HEK293T (cell line): ENCODE results near the gene PRKCA.

ENCODE experiments used
- CTCF ChIA-PET: fragments of 350-600 bp; formaldehyde crosslinking; extraction: SDS; loops from one replicate; lab custom pipeline; 2021; ENCODE audit warnings: antibody characterized with exemption, inconsistent platforms; lab: Yijun Ruan, JAX
- POLR2A ChIA-PET: fragments of 350-600 bp; formaldehyde crosslinking; extraction: SDS; loops from one replicate; lab custom pipeline; 2020; ENCODE audit warnings: antibody characterized with exemption, inconsistent platforms; lab: Yijun Ruan, JAX
- DNase-seq: peaks from one replicate; pipeline ENCODE4 v3.0.0; 2012; ENCODE audit warnings: mixed read lengths; ENCODE audit errors: extremely low spot score
- ARNT ChIP-seq: fragments of 450-650 bp; IDR thresholded peaks from 2 replicates; pipeline ENCODE4 v1.6.1; 2017; ENCODE audit warnings: mild to moderate bottlenecking
- BHLHE40 ChIP-seq: fragments of 450-650 bp; IDR thresholded peaks from 2 replicates; pipeline ENCODE4 v1.6.1; 2016; ENCODE audit warnings: mild to moderate bottlenecking, moderate library complexity, borderline replicate concordance
- CTBP1 ChIP-seq: fragments of 450-650 bp; IDR thresholded peaks from 2 replicates; pipeline ENCODE4 v1.6.1; 2016; ENCODE audit warnings: borderline replicate concordance
- ELF4 ChIP-seq: fragments of 450-650 bp; IDR thresholded peaks from 2 replicates; pipeline ENCODE4 v1.6.1; 2017; ENCODE audit warnings: antibody characterized with exemption
- FOXA1 ChIP-seq: fragments of 450-650 bp; IDR thresholded peaks from 2 replicates; pipeline ENCODE4 v1.6.1; 2016; ENCODE audit warnings: mild to moderate bottlenecking
- FOXK2 ChIP-seq: fragments of 450-650 bp; IDR thresholded peaks from 2 replicates; pipeline ENCODE4 v1.6.1; 2016; ENCODE audit warnings: mild to moderate bottlenecking
- FOXM1 ChIP-seq: fragments of 450-650 bp; IDR thresholded peaks from 2 replicates; pipeline ENCODE4 v1.6.1; 2017; ENCODE audit warnings: mild to moderate bottlenecking, borderline replicate concordance
- HDGF ChIP-seq: fragments of 450-650 bp; IDR thresholded peaks from 2 replicates; pipeline ENCODE4 v1.6.1; 2017; ENCODE audit warnings: antibody characterized with exemption, borderline replicate concordance
- L3MBTL2 ChIP-seq: fragments of 450-650 bp; conservative IDR thresholded peaks from 2 replicates; pipeline ENCODE4 v1.6.1; 2016; ENCODE audit warnings: mild to moderate bottlenecking
- LEF1 ChIP-seq: fragments of 450-650 bp; IDR thresholded peaks from 2 replicates; pipeline ENCODE4 v1.6.1; 2017; ENCODE audit warnings: mild to moderate bottlenecking, borderline replicate concordance
- NFRKB ChIP-seq: fragments of 450-650 bp; IDR thresholded peaks from 2 replicates; pipeline ENCODE4 v1.6.1; 2016; ENCODE audit warnings: mild to moderate bottlenecking, moderate library complexity
- PKNOX1 ChIP-seq: fragments of 450-650 bp; IDR thresholded peaks from 2 replicates; pipeline ENCODE4 v1.6.1; 2016
- SP1 ChIP-seq: fragments of 450-650 bp; IDR thresholded peaks from 2 replicates; pipeline ENCODE4 v1.6.1; 2017
- SUZ12 ChIP-seq: fragments of 450-650 bp; IDR thresholded peaks from 2 replicates; pipeline ENCODE4 v1.6.1; 2016; ENCODE audit warnings: mild to moderate bottlenecking
- TARDBP ChIP-seq: fragments of 450-650 bp; IDR thresholded peaks from 2 replicates; pipeline ENCODE4 v1.6.1; 2016
- ZNF384 ChIP-seq: fragments of 450-650 bp; IDR thresholded peaks from 2 replicates; pipeline ENCODE4 v1.6.1; 2016

Gene PRKCA

GRCh38 chr17:66584927-66585326 lies 282.5 kb downstream of the PRKCA start:
- DNase-seq = no peak
- ChIA-PET CTCF (no interaction called here), POLR2A (no interaction called here)
- TF ChIP-seq LEF1 = no peak
- no peak for TF ChIP-seq FOXM1
- no peak for TF ChIP-seq ZNF384
- no peak for TF ChIP-seq FOXA1
- TF ChIP-seq SUZ12 = no peak
- TF ChIP-seq NFRKB = no peak
- TF ChIP-seq BHLHE40 = no peak
- no peak for TF ChIP-seq SP1
- no peak for TF ChIP-seq TARDBP

- ChIA-PET CTCF (no interaction called here), POLR2A (no interaction called here)
- no peak for DNase-seq
- TF ChIP-seq FOXA1 (no peak), LEF1 (no peak), HDGF (no peak), ELF4 (no peak), SP1 (no peak), TARDBP (no peak), FOXM1 (no peak), L3MBTL2 (no peak), BHLHE40 (no peak), CTBP1 (no peak), SUZ12 (no peak), PKNOX1 (no peak), ZNF384 (no peak), ARNT (no peak)
These were observed 283.1 kb downstream of the PRKCA start for GRCh38 chr17:66585472-66585871.

GRCh38 chr17:66589892-66590291 lies 287.5 kb downstream of the PRKCA start:
- POLR2A ChIA-PET = no interaction called here
- no peak for DNase-seq
- no peak for TF ChIP-seq SUZ12
- no peak for TF ChIP-seq ARNT
- TF ChIP-seq BHLHE40 = no peak
- TF ChIP-seq LEF1 = no peak
- TF ChIP-seq PKNOX1 = no peak
- TF ChIP-seq FOXA1 = no peak
- TF ChIP-seq FOXM1 = no peak
- CTCF ChIA-PET = no interaction called here

- ChIA-PET CTCF (no interaction called here), POLR2A (no interaction called here)
- DNase-seq = no peak
- TF ChIP-seq ELF4 (no peak), CTBP1 (no peak), FOXK2 (no peak), ZNF384 (no peak), PKNOX1 (no peak), LEF1 (no peak), FOXA1 (no peak), HDGF (no peak), SUZ12 (no peak), NFRKB (no peak), TARDBP (no peak), SP1 (no peak), BHLHE40 (no peak), ARNT (no peak), L3MBTL2 (no peak)
These were observed 290.7 kb downstream of the PRKCA start for GRCh38 chr17:66593116-66593515.

GRCh38 chr17:66595893-66596292 lies 293.5 kb downstream of the PRKCA start:
- CTCF ChIA-PET = no interaction called here
- DNase-seq = no peak
- no peak for TF ChIP-seq HDGF
- TF ChIP-seq NFRKB = no peak
- TF ChIP-seq SUZ12 = no peak
- no peak for TF ChIP-seq SP1
- TF ChIP-seq TARDBP = no peak
- TF ChIP-seq FOXK2 = no peak
- TF ChIP-seq CTBP1 = no peak
- TF ChIP-seq FOXA1 = no peak
- no peak for TF ChIP-seq LEF1

GRCh38 chr17:66602659-66603384 lies 300.4 kb downstream of the PRKCA start:
- ChIA-PET CTCF (no interaction called here), POLR2A (no interaction called here)
- no peak for TF ChIP-seq TARDBP
- TF ChIP-seq ZNF384 = no peak
- no peak for TF ChIP-seq FOXA1
- TF ChIP-seq ELF4 = no peak
- TF ChIP-seq CTBP1 = no peak
- no peak for TF ChIP-seq BHLHE40
- no peak for TF ChIP-seq HDGF
- DNase-seq = no peak

More at GRCh38 chr17:66595893-66596292, 293.5 kb downstream of the PRKCA start:
- POLR2A ChIA-PET = no interaction called here

- no peak for TF ChIP-seq FOXM1
- no peak for TF ChIP-seq ELF4
- TF ChIP-seq PKNOX1 = no peak
- no peak for TF ChIP-seq TARDBP
- no peak for TF ChIP-seq ZNF384
- TF ChIP-seq LEF1 = no peak
- ChIA-PET CTCF (no interaction called here), POLR2A (no interaction called here)
- DNase-seq = no peak
These were observed 302.0 kb downstream of the PRKCA start for GRCh38 chr17:66604376-66604775.
